ENCODE measurements around the gene AMFR. TPM values are rescaled to one million over a fixed set of nuclear protein-coding genes. Genes with fewer than 3 reads are reported as not detected.
"Not testable (repeated sequence)": the region's sequence is repeated elsewhere in the genome, so short reads cannot be mapped to it uniquely, and the experiment has no call there.

The AMFR gene
- total and polyA plus RNA-seq, 10 of the 15 experiments (the other 5 are each of a cell fraction or from before 2014, with no cell fraction given), result 8.2 to 67.6 (median 28.1) TPM

- Histone ChIP-seq H3K27ac (ENCODE audit: control insufficient read depth, insufficient read depth) (no peak overlapping the region), H4K20me1 (ENCODE audit: control insufficient read depth, insufficient read depth) (no peaks in the 10 kb centered on the region), H3K4me1 (ENCODE audit: control insufficient read depth, insufficient read depth, low read length) (no peaks in the 10 kb centered on the region), H3K79me2 (ENCODE audit: control insufficient read depth, insufficient read depth, low read length) (no peaks in the 10 kb centered on the region), H2AFZ (ENCODE audit: control insufficient read depth, low read depth, low read length) (no peak overlapping the region), H3K4me2 (ENCODE audit: control insufficient read depth, insufficient read depth) (no peak overlapping the region), H3K9me3 (replicated peaks; ENCODE audit: control insufficient read depth, insufficient read depth, low read length) (no peaks in the 10 kb centered on the region), H3K4me3 (no peak overlapping the region), H3K36me3 (ENCODE audit: control insufficient read depth in 2 of 2, insufficient read depth in 2 of 2, low read length in 1 of 2) (peaks cover 10 to 24% of the 10 kb centered on the region in 2 experiments), H3K27me3 (replicated peaks in 1 of 2; ENCODE audit: control insufficient read depth in 2 of 2, insufficient read depth in 2 of 2, low read length in 1 of 2) (no peaks in the 10 kb centered on the region), H3K9ac (ENCODE audit: control insufficient read depth, insufficient read depth, low read length) (no peak overlapping the region)
- intact Hi-C loops (cut with micrococcal nuclease; ENCODE audit: unreplicated experiment) (no loop called here), in situ Hi-C loops (cut with MboI) (no loop called here)
- TF ChIP-seq CHD4 (IDR thresholded peaks at IDR 0.05) (no peak), ZBTB33 (IDR thresholded peaks at IDR 0.05) (no peak), HDAC6 (IDR thresholded peaks at IDR 0.05; ENCODE audit: unreplicated experiment) (no peak), MEF2B (IDR thresholded peaks at IDR 0.05; ENCODE audit: partially characterized antibody, poor library complexity, severe bottlenecking) (no peak), NFIC (IDR thresholded peaks at IDR 0.05; ENCODE audit: low read depth, low read length) (no peak), ZNF24 (IDR thresholded peaks at IDR 0.05) (no peak), CEBPZ (IDR thresholded peaks at IDR 0.05; ENCODE audit: low read depth, low read length) (no peak)
- DNase-seq (ENCODE audit: low read depth, low spot score), result no peak
- CTCF ChIA-PET, result no interaction called here
- no peak for ATAC-seq
- SMC1A ChIA-PET (ENCODE audit: uncharacterized antibody, unreplicated experiment), result interaction anchor here (1.4 kb wide), 1 partner anchor 13 kb away, joined by 3 read pairs; no protein-coding TSS in a partner anchor
- 74% methylated on average over 2 of the region's 2 CpGs for WGBS (ENCODE audit: insufficient coverage, insufficient replicate concordance, low lambda C conversion rate, missing lambda C conversion rate)
- RAD21 ChIA-PET (ENCODE audit: unreplicated experiment), result no interaction called here
- POLR2A ChIA-PET, result no interaction called here
- BruUV-seq (replicated peaks), result no TSS peak
- FAIRE-seq, result no peak
Observed at GRCh38 chr16:56399047-56399446, 26.3 kb downstream of the AMFR start.

DNA sequence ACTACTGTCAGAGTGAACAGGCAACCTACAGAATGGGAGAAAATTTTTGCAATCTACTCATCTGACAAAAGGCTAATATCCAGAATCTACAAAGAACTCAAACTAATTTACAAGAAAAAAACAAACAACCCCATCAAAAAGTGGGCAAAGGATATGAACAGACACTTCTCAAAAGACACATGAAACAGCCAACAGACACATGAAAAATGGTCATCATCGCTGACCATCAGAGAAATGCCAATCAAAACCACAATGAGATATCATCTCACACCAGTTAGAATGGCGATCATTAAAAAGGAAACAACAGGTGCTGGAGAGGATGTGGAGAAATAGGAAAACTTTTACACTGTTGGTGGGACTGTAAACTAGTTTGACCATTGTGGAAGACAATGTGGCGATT, 28.6 kb downstream of the AMFR start:
- RAD21 ChIA-PET (ENCODE audit: unreplicated experiment); H4K20me1 ChIP-seq (ENCODE audit: control insufficient read depth, insufficient read depth); FAIRE-seq; intact Hi-C loops (cut with micrococcal nuclease; ENCODE audit: unreplicated experiment); CTCF ChIA-PET; BruUV-seq (replicated peaks); H3K4me1 ChIP-seq (ENCODE audit: control insufficient read depth, insufficient read depth, low read length); H2AFZ ChIP-seq (ENCODE audit: control insufficient read depth, low read depth, low read length); POLR2A ChIA-PET; H3K4me2 ChIP-seq (ENCODE audit: control insufficient read depth, insufficient read depth); H3K9ac ChIP-seq (ENCODE audit: control insufficient read depth, insufficient read depth, low read length); H3K79me2 ChIP-seq (ENCODE audit: control insufficient read depth, insufficient read depth, low read length); H3K27ac ChIP-seq (ENCODE audit: control insufficient read depth, insufficient read depth); SMC1A ChIA-PET (ENCODE audit: uncharacterized antibody, unreplicated experiment); DNase-seq (ENCODE audit: low read depth, low spot score); H3K9me3 ChIP-seq (replicated peaks; ENCODE audit: control insufficient read depth, insufficient read depth, low read length); H3K27me3 ChIP-seq (replicated peaks in 1 of 2; ENCODE audit: control insufficient read depth in 2 of 2, insufficient read depth in 2 of 2, low read length in 1 of 2); ATAC-seq; in situ Hi-C loops (cut with MboI); H3K4me3 ChIP-seq: not testable (repeated sequence)
- WGBS (ENCODE audit: insufficient coverage, insufficient replicate concordance, low lambda C conversion rate, missing lambda C conversion rate), result 77% methylated on average over 3 of the region's 3 CpGs
- peaks cover 7 to 15% of the 10 kb centered on the region in 2 experiments for H3K36me3 ChIP-seq (ENCODE audit: control insufficient read depth in 2 of 2, insufficient read depth in 2 of 2, low read length in 1 of 2)

Data from GM12878 (cell line).